ENCODE data around the gene RAB3C. TPM values are rescaled to one million over a fixed set of nuclear protein-coding genes. Genes with fewer than 3 reads are reported as not detected.
"Not testable (repeated sequence)": the region's sequence is repeated elsewhere in the genome, so short reads cannot be mapped to it uniquely, and the experiment has no call there.

RAB3C gene
- total RNA-seq, 1 donor from 2014 or later, result 0.30 TPM

GRCh38 chr5:58687079-58687478 is 104.2 kb downstream of the RAB3C start:
- ATAC-seq, result no peak
- Histone ChIP-seq H3K27ac (no peak overlapping the region), H3K9me3 (no peaks in the 10 kb centered on the region), H3K27me3 (ENCODE audit: low read depth) (no peaks in the 10 kb centered on the region), H3K36me3 (no peaks in the 10 kb centered on the region), H3K4me3 (no peak overlapping the region), H3K4me1 (no peaks in the 10 kb centered on the region)
- DNase-seq, result no peak
- no peak for TF ChIP-seq CTCF (IDR thresholded peaks at IDR 0.05)
- intact Hi-C loops (cut with DNase I), result no loop called here

DNA sequence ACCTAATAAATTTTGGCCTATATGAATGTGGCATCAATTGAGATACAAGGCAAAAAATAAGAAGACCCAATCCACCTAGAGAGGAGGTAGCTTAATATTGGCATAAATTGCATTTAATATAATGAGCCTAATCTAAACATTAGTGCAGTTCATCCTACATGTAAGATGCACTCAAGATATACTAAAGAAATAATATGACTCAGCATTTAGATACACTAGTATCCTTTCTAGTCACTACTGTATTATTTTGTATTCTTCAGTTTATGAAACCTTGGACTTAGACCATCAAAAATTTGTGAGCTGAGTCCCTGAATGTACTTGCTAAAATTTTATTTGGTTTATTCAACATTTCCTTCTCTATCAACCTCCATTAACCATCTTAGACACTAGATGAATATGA is 104.7 kb downstream of the RAB3C start:
- Histone ChIP-seq H3K27ac (no peak overlapping the region), H3K27me3 (ENCODE audit: low read depth) (no peaks in the 10 kb centered on the region), H3K4me3 (no peak overlapping the region), H3K4me1 (no peaks in the 10 kb centered on the region), H3K36me3 (no peaks in the 10 kb centered on the region), H3K9me3 (no peaks in the 10 kb centered on the region)
- ATAC-seq (no peak), DNase-seq (no peak)
- no peak for TF ChIP-seq CTCF (IDR thresholded peaks at IDR 0.05)
- intact Hi-C loops (cut with DNase I), result no loop called here

- intact Hi-C loops (cut with DNase I); H3K27ac ChIP-seq; H3K27me3 ChIP-seq (ENCODE audit: low read depth); H3K9me3 ChIP-seq; H3K4me1 ChIP-seq; H3K36me3 ChIP-seq; DNase-seq; ATAC-seq; H3K4me3 ChIP-seq: not testable (repeated sequence)
Observed at GRCh38 chr5:58699088-58699761, 116.3 kb downstream of the RAB3C start.

DNA sequence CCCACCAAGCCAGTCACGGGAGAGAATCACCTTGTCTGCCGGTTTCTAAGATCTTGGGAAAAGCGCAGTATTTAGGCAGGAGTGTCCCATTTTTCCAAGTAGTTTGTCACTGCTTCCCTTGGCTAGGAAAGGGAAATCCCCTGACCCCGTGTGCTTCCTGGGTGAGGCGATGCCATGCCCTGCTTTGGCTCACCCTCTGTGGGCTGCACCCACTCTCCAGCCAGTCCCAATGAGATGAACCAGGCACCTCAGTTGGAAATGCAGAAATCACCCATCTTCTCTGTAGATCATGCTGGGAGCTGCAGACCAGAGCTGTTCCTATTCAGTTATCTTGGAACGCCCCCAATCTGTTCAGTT is 116.9 kb downstream of the RAB3C start:
- Histone ChIP-seq H3K4me1 (no peaks in the 10 kb centered on the region), H3K36me3 (no peaks in the 10 kb centered on the region), H3K27me3 (ENCODE audit: low read depth) (no peaks in the 10 kb centered on the region), H3K27ac (no peak overlapping the region), H3K4me3 (no peak overlapping the region), H3K9me3 (peaks cover 10% of the 10 kb centered on the region)
- DNase-seq, result no peak
- no peak for TF ChIP-seq CTCF (IDR thresholded peaks at IDR 0.05)
- intact Hi-C loops (cut with DNase I), result no loop called here
- ATAC-seq, result no peak

DNA sequence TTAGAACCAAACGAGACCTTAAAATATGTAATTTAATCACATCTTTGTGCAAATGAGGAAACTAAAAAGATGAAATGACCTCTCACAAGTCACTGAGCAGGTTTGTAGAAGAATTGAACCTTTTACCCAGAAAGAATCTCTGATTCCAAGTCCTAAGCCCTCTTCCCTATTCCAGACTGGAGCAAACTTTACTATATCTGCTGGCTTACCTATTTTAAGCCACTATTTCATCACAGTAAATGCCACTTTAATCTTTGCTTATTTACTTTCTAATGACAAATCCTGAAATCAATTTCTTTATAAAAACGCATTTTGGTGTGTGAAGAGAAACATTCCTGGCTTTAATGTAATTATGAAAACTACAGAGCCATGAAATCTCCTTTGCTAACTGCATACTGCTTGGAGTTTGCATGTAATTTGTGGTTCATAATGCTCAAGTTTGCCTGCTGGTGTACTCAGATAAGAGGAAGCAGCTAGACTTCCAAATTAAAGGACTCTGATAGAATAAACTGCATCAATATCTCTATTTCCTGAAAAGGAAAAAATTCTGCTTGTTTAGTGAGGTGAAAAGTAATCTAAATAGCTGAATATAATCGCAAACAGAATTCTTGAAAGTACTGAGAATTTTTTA is 121.2 kb downstream of the RAB3C start:
- H3K27ac ChIP-seq, result no peak overlapping the region
- ATAC-seq, result no peak
- no peaks in the 10 kb centered on the region for H3K27me3 ChIP-seq (ENCODE audit: low read depth)
- no peak for TF ChIP-seq CTCF (IDR thresholded peaks at IDR 0.05)
- H3K36me3 ChIP-seq, result no peaks in the 10 kb centered on the region
- H3K4me1 ChIP-seq, result no peaks in the 10 kb centered on the region
- intact Hi-C loops (cut with DNase I), result no loop called here
- DNase-seq, result no peak
- no peak overlapping the region for H3K4me3 ChIP-seq
- H3K9me3 ChIP-seq, result no peaks in the 10 kb centered on the region

- no peaks in the 10 kb centered on the region for H3K36me3 ChIP-seq
- intact Hi-C loops (cut with DNase I), result no loop called here
Observed at GRCh38 chr5:58706736-58707135, 123.9 kb downstream of the RAB3C start.

More at GRCh38 chr5:58706736-58707135, 123.9 kb downstream of the RAB3C start:
- Histone ChIP-seq H3K4me3 (no peak overlapping the region), H3K27ac (no peak overlapping the region), H3K9me3 (no peaks in the 10 kb centered on the region), H3K27me3 (ENCODE audit: low read depth) (no peaks in the 10 kb centered on the region), H3K4me1 (no peaks in the 10 kb centered on the region)
- ATAC-seq (no peak), DNase-seq (no peak)
- TF ChIP-seq CTCF (IDR thresholded peaks at IDR 0.05), result no peak

All from lower lobe of right lung (tissue), 2 donors.